Left lung (tissue), 10 donors: Measurements from ENCODE around the gene TPRA1. TPM values are rescaled to one million over a fixed set of nuclear protein-coding genes. Genes with fewer than 3 reads are reported as not detected.
A peak's percentile ranks its signal among the peaks of the same experiment; 100 is the strongest.

Experiments
- ATAC-seq: fragments of 200-7000 bp; cut with Tn5 transposase; one replicate; pipeline ENCODE4 v1.9.1; 2020; ENCODE audit warnings: moderate library complexity
- DNase-seq, 4 donors: peaks; one replicate each; pipeline ENCODE4 v3.0.0-alpha.2; 2013 to 2020
- H3K27ac ChIP-seq, 2 donors: fragments of 200-600 bp; sonication (generic) in 1 of 2; one replicate each; pipeline versions ENCODE4 v1.5.0 to v1.8.0; 2020 to 2021
- H3K27me3 ChIP-seq, 2 donors: fragments of 200-600 bp; sonication (generic) in 1 of 2; one replicate each; pipeline versions ENCODE4 v1.5.0 to v1.8.0; 2020 to 2021
- H3K36me3 ChIP-seq, 2 donors: fragments of 200-600 bp; sonication (generic) in 1 of 2; one replicate each; pipeline versions ENCODE4 v1.5.0 to v1.8.0; 2020 to 2021
- H3K4me1 ChIP-seq, 2 donors: fragments of 200-600 bp; one replicate each; pipeline ENCODE4 v1.8.0; 2021
- H3K4me3 ChIP-seq, 2 donors: fragments of 200-600 bp; sonication (generic) in 1 of 2; one replicate each; pipeline versions ENCODE4 v1.5.0 to v1.8.0; 2020 to 2021; ENCODE audit warnings: mild to moderate bottlenecking in 1 of 2
- H3K9me3 ChIP-seq, 2 donors: fragments of 200-600 bp; sonication (generic) in 1 of 2; one replicate each; pipeline versions ENCODE4 v1.5.0 to v1.8.0; 2020 to 2021
- intact Hi-C, 2 donors: fragments of 100-400 bp; cut with DNase I; formaldehyde crosslinking; loops; one replicate each; pipeline versions ENCODE4 v1.11.2 to v1.14.2; 2022
- polyA plus RNA-seq, 6 donors: library from polyadenylated mRNA; unstranded; fragments of 120-200 nt; gene quantifications; one replicate each; pipeline ENCODE4 v1.2.1, GENCODE V29; 2013; ENCODE audit not compliant: insufficient read length in 6 of 6
- total RNA-seq, 2 donors: library from RNA; stranded (reverse); fragmentation: NEBNext Ultra II Directional; extraction: Animal tissue kit (Norgen Biotek cat#: 25700); gene quantifications; one replicate each; pipeline ENCODE4 v1.2.1, GENCODE V29; 2021
- TF ChIP-seq, protein P1 (sequence below), 2 donors: fragments of 200-600 bp; sonication (generic) in 1 of 2; IDR thresholded peaks; one replicate each; pipeline versions ENCODE4 v1.5.0 to v1.8.0; 2021; ENCODE audit warnings: antibody characterized with exemption in 2 of 2
- donor health status: DM: no; HTN: yes; CAD: no.
- donor health status: DM: no; HTN: no; CAD: no.

Gene TPRA1
- total and polyA plus RNA-seq, 8 donors: 25.1 to 40.5 (median 32.0) TPM

DNA sequence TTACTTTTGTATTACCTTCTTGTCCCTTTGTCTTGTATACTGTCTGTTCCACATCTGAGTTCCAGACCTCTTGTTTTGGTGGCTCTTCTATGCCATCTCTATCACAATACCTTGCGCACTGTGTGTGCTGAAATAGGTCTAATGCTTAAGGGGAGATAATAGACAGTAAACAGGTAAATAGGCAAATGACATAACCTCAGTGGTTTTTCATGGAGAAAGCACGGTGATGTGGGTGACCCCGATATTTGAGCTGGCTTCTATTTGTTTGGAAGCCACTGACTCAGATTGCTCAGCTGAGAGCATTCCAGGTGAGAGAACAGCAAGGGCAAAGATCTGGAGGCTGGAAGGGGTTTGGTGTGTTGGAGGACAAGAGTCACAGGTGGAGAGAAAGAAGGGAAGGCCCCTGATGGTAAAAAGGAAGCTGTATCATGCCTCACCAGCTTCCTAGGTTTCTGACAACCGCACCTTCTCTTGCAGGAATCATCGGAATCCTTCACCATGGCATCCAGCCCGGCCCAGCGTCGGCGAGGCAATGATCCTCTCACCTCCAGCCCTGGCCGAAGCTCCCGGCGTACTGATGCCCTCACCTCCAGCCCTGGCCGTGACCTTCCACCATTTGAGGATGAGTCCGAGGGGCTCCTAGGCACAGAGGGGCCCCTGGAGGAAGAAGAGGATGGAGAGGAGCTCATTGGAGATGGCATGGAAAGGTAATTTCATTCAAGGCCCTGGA is 8.5 kb upstream of the TPRA1 start:
- TF ChIP-seq, protein P1, sequence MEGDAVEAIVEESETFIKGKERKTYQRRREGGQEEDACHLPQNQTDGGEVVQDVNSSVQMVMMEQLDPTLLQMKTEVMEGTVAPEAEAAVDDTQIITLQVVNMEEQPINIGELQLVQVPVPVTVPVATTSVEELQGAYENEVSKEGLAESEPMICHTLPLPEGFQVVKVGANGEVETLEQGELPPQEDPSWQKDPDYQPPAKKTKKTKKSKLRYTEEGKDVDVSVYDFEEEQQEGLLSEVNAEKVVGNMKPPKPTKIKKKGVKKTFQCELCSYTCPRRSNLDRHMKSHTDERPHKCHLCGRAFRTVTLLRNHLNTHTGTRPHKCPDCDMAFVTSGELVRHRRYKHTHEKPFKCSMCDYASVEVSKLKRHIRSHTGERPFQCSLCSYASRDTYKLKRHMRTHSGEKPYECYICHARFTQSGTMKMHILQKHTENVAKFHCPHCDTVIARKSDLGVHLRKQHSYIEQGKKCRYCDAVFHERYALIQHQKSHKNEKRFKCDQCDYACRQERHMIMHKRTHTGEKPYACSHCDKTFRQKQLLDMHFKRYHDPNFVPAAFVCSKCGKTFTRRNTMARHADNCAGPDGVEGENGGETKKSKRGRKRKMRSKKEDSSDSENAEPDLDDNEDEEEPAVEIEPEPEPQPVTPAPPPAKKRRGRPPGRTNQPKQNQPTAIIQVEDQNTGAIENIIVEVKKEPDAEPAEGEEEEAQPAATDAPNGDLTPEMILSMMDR (IDR thresholded peaks at IDR 0.05): no peak
- Histone ChIP-seq H3K36me3 (peaks cover 0 to 4% of the 10 kb centered on the region in 2 donors), H3K27me3 (no peaks in the 10 kb centered on the region), H3K27ac (peak overlapping the region in 1 of 2 donors; percentile 64), H3K4me3 (peak overlapping the region in 1 of 2 donors; percentile 67), H3K9me3 (no peaks in the 10 kb centered on the region), H3K4me1 (peaks cover 0 to 18% of the 10 kb centered on the region in 2 donors)
- intact Hi-C loops: no loop called here
- DNase-seq (no peak), ATAC-seq (no peak)

DNA sequence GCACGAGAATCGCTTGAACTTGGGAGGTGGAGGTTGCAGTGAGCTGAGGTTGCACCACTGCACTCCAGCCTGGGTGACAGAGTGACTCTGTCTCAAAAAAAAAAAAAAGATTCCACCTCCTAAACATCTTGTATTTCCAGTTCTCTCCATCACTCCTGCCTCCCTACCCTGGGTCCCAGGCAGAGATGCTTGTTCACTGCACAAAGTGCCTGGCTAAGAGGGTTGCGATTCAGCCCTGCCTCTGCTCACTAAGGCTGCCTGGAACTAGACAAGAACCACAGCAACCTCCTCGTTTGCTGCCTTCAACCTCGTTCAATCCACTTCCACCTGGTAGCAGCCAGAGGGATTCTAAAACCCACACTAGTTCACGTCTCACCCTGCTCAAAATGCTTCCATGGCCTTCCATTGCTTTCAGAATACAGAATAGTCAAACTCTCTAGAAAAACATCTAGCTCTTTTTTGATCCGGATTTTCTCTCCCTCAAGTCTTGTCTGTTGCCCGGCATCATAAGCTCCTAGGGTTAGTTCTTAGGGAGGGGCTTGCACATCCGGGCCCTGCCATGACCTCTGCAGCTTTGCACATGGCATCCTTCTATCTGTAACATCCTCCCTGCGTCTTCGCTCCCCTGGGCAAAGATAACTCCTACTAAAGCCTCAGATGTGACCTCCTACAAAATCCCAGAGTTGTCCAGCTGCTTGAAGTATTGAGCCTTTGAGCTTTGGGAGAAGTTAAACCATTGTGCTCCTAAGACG is 6.7 kb upstream of the TPRA1 start:
- ATAC-seq (no peak), DNase-seq (no peak)
- H3K27me3 ChIP-seq: no peaks in the 10 kb centered on the region
- TF ChIP-seq, protein P1 (IDR thresholded peaks at IDR 0.05): no peak
- H3K36me3 ChIP-seq: no peaks in the 10 kb centered on the region
- H3K27ac ChIP-seq: no peak overlapping the region
- no peaks in the 10 kb centered on the region for H3K9me3 ChIP-seq
- peaks cover 0 to 23% of the 10 kb centered on the region in 2 donors for H3K4me1 ChIP-seq
- peak overlapping the region; percentile 66 to 67 for H3K4me3 ChIP-seq
- intact Hi-C loops: no loop called here

DNA sequence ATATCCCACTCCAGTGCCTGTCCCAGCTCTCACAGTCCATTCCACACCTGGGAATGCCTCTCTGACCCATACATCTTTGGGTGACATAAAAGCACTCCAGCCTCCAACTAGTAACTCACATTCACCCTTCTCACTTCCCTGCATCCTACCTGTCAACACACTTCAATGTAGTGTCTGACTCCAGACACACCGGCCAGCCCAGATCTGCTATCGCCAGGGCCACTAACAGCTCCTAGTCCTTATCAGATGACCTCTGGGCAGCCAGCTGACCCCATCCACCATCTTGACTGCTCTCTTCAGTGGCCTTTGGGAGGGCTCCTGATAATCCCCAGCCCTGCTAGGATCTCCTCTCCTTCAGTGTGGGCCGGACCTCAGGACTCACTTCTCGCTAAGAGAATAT is 4.8 kb upstream of the TPRA1 start:
- no peaks in the 10 kb centered on the region for H3K36me3 ChIP-seq
- intact Hi-C loops: no loop called here
- DNase-seq (no peak), ATAC-seq (no peak)
- no peak overlapping the region for H3K4me3 ChIP-seq
- TF ChIP-seq, protein P1 (IDR thresholded peaks at IDR 0.05): no peak
- no peaks in the 10 kb centered on the region for H3K9me3 ChIP-seq
- H3K27ac ChIP-seq: no peak overlapping the region
- H3K27me3 ChIP-seq: no peaks in the 10 kb centered on the region
- H3K4me1 ChIP-seq: peaks cover 9 to 35% of the 10 kb centered on the region in 2 donors

DNA sequence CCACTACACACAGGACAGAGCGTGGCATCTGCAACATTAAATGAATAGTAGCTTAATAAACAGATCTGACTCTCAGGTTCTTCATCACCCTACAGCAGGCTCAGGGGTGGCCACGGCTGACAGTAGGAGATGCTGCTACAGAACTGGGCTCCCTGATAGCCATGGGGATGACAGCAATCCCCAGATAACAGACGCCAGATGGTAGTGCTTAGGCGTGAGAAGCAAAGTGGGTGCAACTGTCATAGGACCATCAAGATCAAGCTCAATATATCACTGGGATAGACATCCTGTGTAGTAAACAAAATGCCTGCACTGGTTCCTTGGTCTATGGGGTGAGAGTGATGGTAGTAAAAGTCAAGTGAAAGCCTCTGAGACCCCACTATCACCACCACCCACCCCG is 2.6 kb upstream of the TPRA1 start:
- Histone ChIP-seq H3K27ac (peak overlapping the region in 1 of 2 donors; percentile 95), H3K4me1 (peaks cover 16 to 40% of the 10 kb centered on the region in 2 donors), H3K27me3 (no peaks in the 10 kb centered on the region), H3K9me3 (no peaks in the 10 kb centered on the region), H3K36me3 (no peaks in the 10 kb centered on the region), H3K4me3 (no peak overlapping the region)
- ATAC-seq (no peak), DNase-seq (no peak)
- TF ChIP-seq, protein P1 (IDR thresholded peaks at IDR 0.05): no peak
- intact Hi-C loops: no loop called here

DNA sequence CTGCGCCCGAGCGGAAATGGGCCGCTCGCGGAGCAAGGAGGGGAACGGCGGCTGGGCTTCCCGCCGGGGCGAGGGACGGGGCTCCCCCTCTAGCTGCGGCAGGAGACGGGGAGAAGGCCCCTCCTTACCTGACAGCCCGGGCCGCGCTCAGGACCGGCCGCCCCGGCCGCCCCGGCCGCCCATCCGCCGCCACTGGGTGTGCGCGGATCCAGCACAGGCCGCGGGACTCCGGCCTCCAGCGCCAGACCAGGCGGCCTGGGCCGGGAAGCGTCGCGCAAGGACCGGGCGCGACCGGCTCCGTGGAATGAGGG is 296 bp downstream of the TPRA1 start:
- intact Hi-C loops: no loop called here
- Histone ChIP-seq H3K4me1 (peaks cover 16 to 63% of the 10 kb centered on the region in 2 donors), H3K36me3 (no peaks in the 10 kb centered on the region), H3K27ac (peak overlapping the region; percentile 83 to 95), H3K27me3 (no peaks in the 10 kb centered on the region), H3K9me3 (no peaks in the 10 kb centered on the region), H3K4me3 (peak overlapping the region; percentile 90 to 97)
- DNase-seq (peak in 2 of 4 donors; percentile 49 to 90), ATAC-seq (peak; percentile 68)
- TF ChIP-seq, protein P1 (IDR thresholded peaks at IDR 0.05): no peak
